Measurements from ENCODE around the gene ST6GAL1.

- TF ChIP-seq ZNF274 (IDR thresholded peaks at IDR 0.05; ENCODE audit: low read depth, low read length), result no peak
- TF ChIP-seq SUZ12 (IDR thresholded peaks at IDR 0.05; ENCODE audit: extremely low read depth, insufficient read depth, insufficient read length), result no peak
- TF ChIP-seq YY1 (IDR thresholded peaks at IDR 0.05; ENCODE audit: insufficient read depth, insufficient read length), result no peak
Measured at GRCh38 chr3:187068787-187069186, 138.5 kb downstream of the ST6GAL1 start.
